HCT116 (cell line): ENCODE data around the gene ARHGEF16.

Experiments
- SP1 ChIP-seq: IDR thresholded peaks from 2 replicates; pipeline ENCODE4 v1.6.1; 2012; ENCODE audit warnings: low read depth
- TF ChIP-seq, protein P1 (sequence below), 3 experiments: fragments of 200-600 bp in 1 of 3; sonication (generic) in 1 of 3; IDR thresholded peaks in 2 of 3; conservative IDR thresholded peaks in 1 of 3; 2 replicates each; pipeline ENCODE4 v1.5.1; 2012 to 2017; ENCODE audit warnings: low read depth in 2 of 3, low read length in 2 of 3, antibody characterized with exemption in 1 of 3, borderline replicate concordance in 1 of 3, control low read depth in 1 of 3, mild to moderate bottlenecking in 1 of 3, mixed read lengths in 1 of 3, mixed run types in 1 of 3, moderate library complexity in 1 of 3; ENCODE audit not compliant: insufficient read depth in 1 of 3

- TF ChIP-seq, protein P1, sequence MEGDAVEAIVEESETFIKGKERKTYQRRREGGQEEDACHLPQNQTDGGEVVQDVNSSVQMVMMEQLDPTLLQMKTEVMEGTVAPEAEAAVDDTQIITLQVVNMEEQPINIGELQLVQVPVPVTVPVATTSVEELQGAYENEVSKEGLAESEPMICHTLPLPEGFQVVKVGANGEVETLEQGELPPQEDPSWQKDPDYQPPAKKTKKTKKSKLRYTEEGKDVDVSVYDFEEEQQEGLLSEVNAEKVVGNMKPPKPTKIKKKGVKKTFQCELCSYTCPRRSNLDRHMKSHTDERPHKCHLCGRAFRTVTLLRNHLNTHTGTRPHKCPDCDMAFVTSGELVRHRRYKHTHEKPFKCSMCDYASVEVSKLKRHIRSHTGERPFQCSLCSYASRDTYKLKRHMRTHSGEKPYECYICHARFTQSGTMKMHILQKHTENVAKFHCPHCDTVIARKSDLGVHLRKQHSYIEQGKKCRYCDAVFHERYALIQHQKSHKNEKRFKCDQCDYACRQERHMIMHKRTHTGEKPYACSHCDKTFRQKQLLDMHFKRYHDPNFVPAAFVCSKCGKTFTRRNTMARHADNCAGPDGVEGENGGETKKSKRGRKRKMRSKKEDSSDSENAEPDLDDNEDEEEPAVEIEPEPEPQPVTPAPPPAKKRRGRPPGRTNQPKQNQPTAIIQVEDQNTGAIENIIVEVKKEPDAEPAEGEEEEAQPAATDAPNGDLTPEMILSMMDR (IDR thresholded peaks at IDR 0.05 in 2 of 3, conservative IDR thresholded peaks at IDR 0.05 in 1 of 3; ENCODE audit: borderline replicate concordance in 1 of 3, insufficient read depth in 1 of 3, low read depth in 2 of 3, low read length in 2 of 3): no peak
- no peak for TF ChIP-seq SP1
These were observed 12.9 kb downstream of the ARHGEF16 start for GRCh38 chr1:3467096-3468036.
